ENCODE results near the gene SLC25A22. TPM values are rescaled to one million over a fixed set of nuclear protein-coding genes. Genes with fewer than 3 reads are reported as not detected.
A peak's percentile ranks its signal among the peaks of the same experiment; 100 is the strongest.

The SLC25A22 gene
- total and polyA plus RNA-seq, 9 of the 15 experiments (the other 6 are each of a cell fraction or from before 2014, with no cell fraction given), result 0.41 to 55.4 (median 11.4) TPM

GRCh38 chr11:842370-843002, 44.4 kb upstream of the SLC25A22 start, which contains the start of the genes POLR2L and TSPAN4 (continued):
- TF ChIP-seq, protein P1, sequence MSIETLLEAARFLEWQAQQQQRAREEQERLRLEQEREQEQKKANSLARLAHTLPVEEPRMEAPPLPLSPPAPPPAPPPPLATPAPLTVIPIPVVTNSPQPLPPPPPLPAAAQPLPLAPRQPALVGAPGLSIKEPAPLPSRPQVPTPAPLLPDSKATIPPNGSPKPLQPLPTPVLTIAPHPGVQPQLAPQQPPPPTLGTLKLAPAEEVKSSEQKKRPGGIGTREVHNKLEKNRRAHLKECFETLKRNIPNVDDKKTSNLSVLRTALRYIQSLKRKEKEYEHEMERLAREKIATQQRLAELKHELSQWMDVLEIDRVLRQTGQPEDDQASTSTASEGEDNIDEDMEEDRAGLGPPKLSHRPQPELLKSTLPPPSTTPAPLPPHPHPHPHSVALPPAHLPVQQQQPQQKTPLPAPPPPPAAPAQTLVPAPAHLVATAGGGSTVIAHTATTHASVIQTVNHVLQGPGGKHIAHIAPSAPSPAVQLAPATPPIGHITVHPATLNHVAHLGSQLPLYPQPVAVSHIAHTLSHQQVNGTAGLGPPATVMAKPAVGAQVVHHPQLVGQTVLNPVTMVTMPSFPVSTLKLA (conservative IDR thresholded peaks at IDR 0.05), result peak; percentile 59 to 87
- TF ChIP-seq ZNF140 (CRISPR knock-in tag; IDR thresholded peaks at IDR 0.05) (no peak), RBM25 (IDR thresholded peaks at IDR 0.05; ENCODE audit: low read depth, low read length, severe bottlenecking) (no peak), DDX20 (tag; IDR thresholded peaks at IDR 0.05; ENCODE audit: low read depth) (no peak), RB1 (IDR thresholded peaks at IDR 0.05; ENCODE audit: low read depth) (peak; percentile 94), HCFC1 (IDR thresholded peaks at IDR 0.05; ENCODE audit: low read depth, low read length) (peak; percentile 70), MTA3 (IDR thresholded peaks at IDR 0.05; ENCODE audit: borderline replicate concordance) (peak; percentile 100), MEIS2 (IDR thresholded peaks at IDR 0.05; ENCODE audit: partially characterized antibody) (peak; percentile 88), CBX8 (IDR thresholded peaks at IDR 0.05; ENCODE audit: borderline replicate concordance, extremely low read depth, low read depth, low read length, poor library complexity, severe bottlenecking) (no peak), ETV6 (IDR thresholded peaks at IDR 0.05; ENCODE audit: borderline replicate concordance in 1 of 2, low read depth in 2 of 2, low read length in 1 of 2) (no peak), ETV6 (CRISPR knock-in tag; IDR thresholded peaks at IDR 0.05; ENCODE audit: borderline replicate concordance) (no peak), KLF1 (tag; IDR thresholded peaks at IDR 0.05) (peak; percentile 62; the same call in 1 of the 2 replicates), ETV5 (CRISPR knock-in tag; IDR thresholded peaks at IDR 0.05; ENCODE audit: low read depth) (0 out of 2 replicates have a peak, but pooled peaks have one; percentile 39), NBN (IDR thresholded peaks at IDR 0.05; ENCODE audit: low read depth) (no peak), TCF15 (CRISPR knock-in tag; IDR thresholded peaks at IDR 0.05) (no peak), EHMT2 (IDR thresholded peaks at IDR 0.05) (no peak), ZNF354B (CRISPR knock-in tag; IDR thresholded peaks at IDR 0.05) (no peak), GABPB1 (CRISPR knock-in tag; IDR thresholded peaks at IDR 0.05) (no peak; the same call in 1 of the 2 replicates), NFE2 (IDR thresholded peaks at IDR 0.05; ENCODE audit: low read depth) (no peak), ZNF217 (CRISPR knock-in tag; IDR thresholded peaks at IDR 0.05) (no peak), STAT6 (CRISPR knock-in tag; IDR thresholded peaks at IDR 0.05) (0 out of 2 replicates have a peak, but pooled peaks have one; percentile 44), ZNF175 (CRISPR knock-in tag; IDR thresholded peaks at IDR 0.05; ENCODE audit: low read depth) (no peak)
- TF ChIP-seq, protein P2, sequence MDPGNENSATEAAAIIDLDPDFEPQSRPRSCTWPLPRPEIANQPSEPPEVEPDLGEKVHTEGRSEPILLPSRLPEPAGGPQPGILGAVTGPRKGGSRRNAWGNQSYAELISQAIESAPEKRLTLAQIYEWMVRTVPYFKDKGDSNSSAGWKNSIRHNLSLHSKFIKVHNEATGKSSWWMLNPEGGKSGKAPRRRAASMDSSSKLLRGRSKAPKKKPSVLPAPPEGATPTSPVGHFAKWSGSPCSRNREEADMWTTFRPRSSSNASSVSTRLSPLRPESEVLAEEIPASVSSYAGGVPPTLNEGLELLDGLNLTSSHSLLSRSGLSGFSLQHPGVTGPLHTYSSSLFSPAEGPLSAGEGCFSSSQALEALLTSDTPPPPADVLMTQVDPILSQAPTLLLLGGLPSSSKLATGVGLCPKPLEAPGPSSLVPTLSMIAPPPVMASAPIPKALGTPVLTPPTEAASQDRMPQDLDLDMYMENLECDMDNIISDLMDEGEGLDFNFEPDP (CRISPR knock-in tag; IDR thresholded peaks at IDR 0.05), result no peak

All from K562 (cell line).